Non-pigmented ciliary epithelial cell (primary cell): ENCODE results near the gene CD48.

Experiments used
- DNase-seq: peaks from one replicate; pipeline ENCODE4 v3.0.0-alpha.2; 2010; ENCODE audit warnings: low read depth

Gene CD48

DNA sequence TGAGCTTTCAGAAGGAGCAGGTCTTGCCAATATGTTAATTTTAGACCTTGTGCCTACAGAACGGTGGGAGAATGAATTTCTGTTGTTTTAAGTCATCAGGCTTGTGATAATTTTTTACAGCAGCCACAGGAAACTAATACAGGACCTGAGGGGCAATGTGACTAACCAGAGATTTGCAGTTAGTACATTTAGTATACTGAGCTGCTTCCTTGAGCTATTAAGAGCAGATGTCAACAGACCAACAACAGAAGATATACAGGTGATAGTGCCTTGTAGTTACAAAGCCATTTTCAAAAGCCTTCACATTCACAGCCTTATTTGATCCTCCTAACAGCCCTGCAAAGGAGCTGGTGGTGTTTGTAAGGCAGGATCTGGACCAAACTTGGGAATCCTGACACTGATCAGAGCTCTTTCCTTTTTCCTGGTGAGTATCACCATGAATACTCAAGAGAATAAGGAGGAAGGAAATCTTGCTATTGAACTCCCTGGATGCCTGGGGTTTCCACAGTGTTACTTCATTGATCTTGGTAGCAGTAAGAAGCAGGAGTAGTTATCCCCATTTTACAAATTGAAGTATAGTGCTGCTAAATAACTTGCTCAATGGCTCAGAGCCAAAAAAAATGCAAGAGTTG, 60.1 kb downstream of the CD48 start:
- no peak for DNase-seq

DNA sequence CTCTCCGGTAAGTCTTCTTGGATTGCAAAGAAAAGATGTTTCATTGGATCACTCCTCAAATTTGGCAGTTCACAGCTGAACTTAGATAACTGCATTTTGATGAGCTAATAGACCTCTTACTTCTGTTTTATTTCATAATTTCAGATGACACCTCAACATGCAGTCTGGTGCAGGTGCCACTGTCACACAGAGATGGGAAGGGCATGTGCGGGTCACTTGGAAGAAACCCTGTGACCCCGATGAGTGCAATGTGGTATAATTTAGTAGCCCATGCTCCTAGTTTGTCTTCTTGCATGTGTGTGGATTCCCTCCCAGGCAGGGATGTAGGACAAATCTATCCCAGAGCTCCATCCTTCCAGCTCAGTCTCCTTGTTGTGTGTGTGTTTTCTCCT, 64.3 kb downstream of the CD48 start:
- no peak for DNase-seq

DNA sequence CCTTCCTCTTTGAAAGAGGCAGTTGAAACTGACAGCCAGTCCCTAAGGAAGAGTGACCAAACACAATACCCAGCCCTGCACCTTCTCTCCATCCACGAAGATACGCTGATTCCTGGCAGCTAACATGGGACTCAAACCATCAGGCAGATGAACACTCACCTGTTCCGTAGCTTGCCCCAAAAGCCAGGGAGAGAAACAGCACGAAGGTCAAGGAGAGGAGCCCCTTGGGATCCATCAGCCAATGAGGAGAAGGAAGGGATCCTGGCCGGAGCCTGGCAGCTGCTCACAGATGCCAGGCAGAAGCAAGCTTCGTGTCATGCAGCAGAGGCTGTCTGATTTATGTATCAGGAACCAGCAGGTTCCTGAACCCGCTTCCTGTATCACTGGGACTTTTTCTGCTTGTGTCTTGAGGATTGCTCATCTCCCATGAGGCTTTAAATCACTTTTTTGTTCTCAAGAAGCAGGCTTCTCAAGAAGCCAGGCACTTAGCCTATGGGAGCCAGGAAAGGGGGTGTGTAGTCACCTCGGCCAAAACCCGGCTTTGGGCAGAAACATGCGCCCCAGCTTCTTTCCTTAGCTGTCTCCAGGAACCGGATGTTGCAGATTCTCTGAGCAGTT, 64.8 kb downstream of the CD48 start, which contains the start of gene SLAMF1:
Gene SLAMF1 (minus strand): TSS at position 334 of the 618 bp plus-strand sequence. CDS start 99 bp downstream, at position 235.
- no peak for DNase-seq

DNA sequence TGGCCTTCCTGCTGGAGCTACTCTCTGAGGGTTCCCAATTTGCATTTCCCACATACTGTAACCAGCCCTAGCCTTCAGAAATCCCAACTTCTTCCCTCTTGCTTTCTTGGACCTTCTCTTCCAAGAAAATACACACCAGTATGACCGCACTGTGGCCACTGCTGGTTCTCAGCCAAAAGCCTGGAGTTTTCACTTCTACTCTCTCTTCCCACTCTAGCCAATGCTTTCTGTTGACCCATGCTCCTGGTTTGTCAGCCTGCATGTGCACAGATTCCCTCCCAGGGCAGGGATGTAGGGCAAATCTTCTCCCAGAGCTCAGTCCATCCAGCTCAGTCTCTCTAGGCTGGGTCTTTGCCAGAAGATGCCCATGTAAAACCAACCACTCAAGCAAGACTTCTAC, 65.4 kb downstream of the CD48 start:
- DNase-seq = no peak

DNA sequence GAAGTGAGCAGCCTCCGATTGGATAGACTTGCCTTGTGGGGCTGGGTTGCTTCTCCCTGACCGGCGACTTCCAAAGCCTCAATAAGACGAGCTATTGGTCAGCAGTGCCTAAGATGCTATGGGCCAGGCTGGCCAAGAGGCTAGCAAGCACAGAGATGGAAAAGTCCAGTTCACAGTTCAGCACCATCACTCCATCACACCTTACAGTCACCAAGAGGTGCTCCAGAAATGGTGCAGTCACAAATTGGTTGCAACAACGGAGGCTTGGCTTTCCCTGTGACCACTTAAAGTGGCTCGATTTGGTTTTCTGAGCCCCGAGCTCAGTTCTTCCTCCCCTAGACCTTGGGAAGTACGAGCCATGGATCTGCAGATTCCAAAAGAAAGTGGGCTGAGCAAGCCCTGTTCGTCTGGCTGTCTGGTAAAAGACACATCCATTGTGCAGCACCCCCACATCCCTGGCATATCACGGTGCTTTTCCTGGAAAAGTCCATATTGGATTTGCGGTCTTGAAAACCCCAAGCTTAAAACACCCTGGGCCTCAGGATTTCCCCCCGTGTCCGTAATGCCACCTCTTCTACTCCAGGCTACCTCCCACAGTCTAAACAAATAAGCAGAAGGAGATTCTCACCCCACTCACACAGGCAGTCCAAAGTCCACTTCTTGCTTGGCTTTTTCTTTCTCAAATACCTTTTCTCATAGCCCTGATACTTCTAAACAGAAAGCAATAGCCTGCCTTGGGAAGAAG, 66.1 kb downstream of the CD48 start:
- no peak for DNase-seq

DNA sequence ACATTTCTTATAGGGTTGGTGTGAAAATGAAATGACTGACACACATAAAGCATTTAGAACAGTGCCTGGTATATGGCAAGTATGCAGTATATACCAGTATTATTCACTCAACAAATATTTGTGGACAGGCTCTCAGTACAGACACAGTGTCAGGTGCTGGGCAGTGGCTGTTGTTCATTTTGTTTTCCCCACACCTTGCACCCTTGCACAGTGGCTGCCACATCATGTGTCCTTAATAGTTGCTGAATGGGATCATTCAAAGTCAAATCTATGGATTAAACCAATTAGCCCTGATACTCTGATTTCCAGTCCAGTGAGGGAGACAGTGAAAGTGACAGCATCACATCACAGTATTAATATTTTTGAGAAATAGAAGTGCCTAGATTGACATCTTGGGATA, 67.2 kb downstream of the CD48 start:
- no peak for DNase-seq

DNA sequence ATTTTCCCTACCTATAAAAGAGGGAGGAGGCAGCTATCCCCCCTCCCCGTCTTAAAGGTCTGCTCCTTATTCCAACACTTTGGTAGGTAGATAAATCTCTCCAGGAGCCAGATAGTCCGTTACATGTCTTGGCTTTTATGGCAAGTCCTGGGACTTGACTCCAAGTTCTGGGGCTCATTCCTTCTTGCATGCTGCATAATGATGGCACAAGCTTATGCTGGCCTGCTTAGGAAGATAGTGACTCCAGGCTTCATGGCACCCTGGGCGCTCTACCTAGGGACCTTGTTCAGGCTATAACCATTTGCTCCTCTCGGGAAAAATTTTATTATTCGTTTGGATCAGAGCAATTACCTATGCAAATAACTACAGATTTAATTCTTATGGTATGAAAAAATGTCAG, 68.5 kb downstream of the CD48 start:
- no peak for DNase-seq

DNA sequence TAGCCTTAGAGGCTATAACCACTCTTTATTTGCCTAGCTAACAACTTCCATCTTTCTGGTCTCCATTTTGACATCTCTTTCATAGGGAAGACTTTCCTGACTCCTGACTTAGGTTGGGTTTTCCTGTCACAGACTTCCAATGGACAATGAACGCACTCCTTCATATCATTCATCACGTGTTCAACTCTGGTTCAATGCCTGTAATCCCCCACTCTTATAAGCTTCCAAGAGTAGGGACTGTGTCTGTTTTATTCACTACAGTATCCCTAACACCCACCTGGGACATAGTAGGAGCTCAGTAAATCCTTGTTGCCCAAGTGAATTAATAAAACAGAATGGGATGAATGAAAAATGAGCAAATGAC, 69.4 kb downstream of the CD48 start:
- no peak for DNase-seq

DNA sequence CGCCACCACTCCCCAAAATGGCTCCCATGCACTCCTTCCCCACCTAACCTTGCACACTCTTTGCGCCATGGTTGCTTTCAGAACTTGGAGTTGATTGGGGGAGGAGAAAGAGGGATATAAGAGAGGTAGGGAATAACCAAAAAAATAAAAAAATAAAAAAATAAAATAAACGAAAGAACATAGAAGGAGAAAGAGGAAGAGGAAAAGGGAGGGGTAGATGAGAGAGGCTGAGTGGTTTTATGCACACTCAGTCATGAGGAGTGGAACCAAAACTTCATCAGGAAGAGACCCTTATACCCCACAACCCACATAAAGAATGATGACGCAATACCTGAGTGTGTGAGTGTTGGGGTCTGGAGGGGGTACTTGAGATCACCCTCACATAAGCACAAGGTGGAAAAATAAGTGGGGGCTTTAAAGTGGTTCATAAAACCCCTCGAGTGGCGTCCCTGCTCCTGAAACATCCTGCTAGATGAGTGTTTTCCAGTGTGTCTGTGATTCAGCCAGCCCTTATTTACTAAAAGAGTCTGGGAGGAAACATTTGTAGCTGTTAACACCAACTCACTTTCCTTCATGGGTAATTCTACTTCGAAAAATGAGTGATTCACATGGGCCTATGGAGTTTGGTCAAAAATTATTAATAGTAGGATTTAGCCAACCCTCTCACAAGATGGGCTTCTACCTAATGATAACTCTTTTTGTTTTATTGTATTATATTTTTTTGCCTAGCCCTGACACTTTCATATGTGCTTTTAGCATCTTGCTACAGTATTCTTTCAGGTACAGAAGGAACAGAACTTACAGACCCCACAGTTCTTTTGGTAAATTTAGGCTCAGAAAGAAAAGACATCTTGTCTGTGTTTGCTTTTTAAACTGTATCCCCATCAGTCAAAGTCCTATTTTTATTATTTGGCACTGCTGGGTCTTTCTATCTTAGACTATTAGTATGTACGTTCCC, 70.0 kb downstream of the CD48 start:
- no peak for DNase-seq

DNA sequence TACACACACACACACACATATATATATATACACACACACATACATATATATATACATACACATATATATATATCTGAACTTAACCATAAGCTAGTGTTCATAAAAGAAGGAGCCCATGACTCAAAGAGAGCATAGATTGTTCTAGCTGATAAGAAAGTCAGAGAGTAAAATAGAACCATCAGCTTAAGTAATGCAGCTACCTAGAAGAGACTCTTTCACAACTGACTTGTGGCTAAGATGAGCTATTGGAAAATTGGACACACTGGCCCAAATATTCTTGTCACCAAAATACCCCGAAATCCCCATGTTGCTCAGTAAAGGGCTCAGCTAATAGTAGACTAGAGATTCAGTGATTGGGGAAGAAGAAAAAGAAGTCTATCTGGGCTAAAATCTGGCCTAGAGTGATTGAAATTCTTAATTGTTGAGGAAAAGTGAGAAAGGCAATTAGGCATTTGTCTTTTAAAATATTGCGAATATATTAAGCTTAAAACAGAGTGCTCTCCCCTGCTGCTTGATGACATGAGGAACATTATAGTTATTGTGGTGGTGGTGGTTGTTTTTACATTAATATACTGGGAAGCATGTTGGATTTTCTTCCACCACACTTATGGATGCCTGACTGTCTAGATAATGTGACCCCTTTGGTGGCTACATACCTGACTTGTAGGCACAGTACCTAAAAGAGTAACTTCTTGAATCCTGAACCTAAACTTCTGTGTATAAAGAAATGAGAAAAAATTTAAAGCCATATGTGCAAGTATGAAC, 71.1 kb downstream of the CD48 start:
- DNase-seq = no peak

DNA sequence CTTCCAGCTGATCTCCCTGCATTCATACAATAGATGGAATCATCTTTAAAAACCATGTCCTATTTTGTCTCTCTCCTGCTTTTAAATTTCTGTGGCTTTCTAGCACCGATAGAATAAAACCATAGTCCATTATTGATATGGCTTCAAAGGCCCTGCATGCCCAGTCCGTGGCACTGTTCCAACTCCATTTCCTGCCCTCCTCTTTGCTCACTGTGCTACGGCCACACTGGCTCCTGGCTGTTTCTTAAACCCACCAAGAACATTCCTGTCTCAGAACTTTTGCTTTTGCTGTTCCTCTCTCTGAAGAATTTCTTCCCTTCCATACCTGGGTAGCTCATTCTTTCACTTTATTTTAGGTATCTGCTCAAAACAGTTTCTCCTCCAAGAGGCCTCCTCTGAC, 72.0 kb downstream of the CD48 start:
- no peak for DNase-seq

DNA sequence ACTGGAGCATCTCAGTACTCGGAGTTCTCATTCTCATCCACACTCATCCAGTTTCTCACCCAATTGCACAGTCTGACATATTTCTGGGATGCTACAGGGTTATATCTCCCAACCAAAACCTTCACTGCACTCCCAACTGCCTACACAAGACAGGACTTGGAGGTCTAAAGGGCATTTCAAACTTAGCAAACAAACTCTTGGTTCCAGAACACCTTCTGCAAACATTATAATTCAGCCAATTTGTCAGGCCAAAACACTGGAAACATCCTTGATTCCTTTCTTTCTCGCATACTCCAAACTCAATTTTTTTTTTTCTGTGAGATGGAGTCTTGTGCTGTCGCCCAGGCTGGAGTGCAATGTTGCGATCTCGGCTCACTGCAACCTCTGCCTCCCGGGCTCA, 72.7 kb downstream of the CD48 start:
- no peak for DNase-seq

DNA sequence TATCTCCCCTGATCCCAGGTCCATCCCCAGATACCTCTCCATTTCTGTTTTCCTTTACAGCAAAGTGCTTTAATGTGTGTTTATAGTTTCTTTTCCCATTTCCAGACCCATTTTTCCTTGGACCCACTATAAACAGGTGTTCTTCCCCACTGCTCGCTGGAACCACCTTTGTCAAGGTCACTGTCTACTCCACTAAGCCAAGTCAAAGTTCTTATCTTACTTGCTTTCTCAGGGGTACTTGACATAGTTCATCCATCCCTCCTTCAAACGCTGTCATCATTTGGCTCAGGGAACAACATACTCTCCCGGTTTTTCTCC, 73.1 kb downstream of the CD48 start:
- no peak for DNase-seq

DNA sequence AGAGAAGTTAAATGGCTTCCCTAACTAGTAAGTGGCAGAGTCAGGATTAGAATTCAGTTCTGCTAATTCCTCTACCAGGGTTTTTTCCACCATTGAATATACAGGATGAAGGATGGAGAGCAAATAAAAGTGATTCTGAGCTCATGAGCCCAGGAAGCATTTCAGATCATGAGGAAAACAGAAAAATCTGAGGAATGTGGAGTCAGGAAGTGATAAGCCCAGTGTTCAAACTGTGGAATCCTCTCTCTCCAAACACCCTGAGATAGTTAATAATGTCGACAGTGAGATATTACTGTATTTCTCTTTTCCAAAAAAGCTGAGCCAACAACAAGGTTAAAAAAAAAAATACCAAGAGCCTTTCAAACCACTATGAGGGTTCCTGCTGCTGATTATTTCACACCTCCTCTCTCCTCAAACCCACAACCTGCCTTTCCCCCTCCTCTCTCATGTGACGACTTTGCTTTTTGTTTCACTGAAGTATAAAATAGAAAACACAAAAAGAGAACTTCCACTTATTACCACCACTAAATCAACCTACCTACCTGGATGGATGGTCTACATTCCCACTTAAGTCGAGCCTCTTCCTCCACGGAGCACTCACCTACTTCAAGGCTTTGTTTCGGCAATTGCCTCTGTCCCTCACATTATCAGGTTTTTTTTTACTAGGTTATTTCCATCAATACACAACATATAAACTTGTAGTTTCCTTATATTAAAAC, 73.6 kb downstream of the CD48 start:
- DNase-seq = no peak

DNA sequence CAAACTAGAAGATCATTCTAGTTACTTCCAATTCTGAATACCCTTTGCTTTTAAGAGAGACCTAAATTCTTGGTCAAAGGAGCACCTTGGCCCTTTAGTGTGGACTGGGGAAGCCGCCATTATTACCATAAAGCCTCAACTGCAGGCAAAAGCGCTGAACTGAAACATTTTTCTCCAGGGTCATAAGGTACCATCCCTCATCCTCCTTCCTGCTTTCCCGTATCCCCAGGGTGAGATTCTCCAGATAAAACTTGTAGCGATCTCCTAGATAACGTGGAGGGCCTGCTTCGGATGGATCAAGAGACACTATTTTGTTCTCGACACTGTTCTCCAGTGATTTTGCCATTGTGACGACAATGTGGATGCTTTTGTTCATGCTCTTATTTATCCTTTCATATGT, 74.6 kb downstream of the CD48 start:
- DNase-seq = no peak

DNA sequence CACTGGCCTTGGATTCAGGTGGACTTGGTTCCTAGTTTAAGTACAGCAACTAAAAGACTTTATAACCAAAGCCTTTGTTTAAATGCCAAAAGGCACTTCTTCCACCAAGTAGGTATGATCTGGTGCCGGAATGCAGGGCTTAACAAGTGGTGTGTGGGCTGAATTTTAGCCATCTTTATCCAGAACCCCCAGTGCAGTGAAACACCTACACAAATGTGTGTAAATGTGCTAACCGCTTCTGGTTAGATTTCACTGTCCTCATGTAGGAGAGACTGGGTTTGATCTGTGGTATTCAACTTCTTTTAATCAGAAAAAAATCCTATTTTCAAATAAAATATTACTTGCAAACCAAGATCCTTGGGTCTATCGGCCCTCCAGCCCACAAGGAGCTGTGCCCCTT, 75.1 kb downstream of the CD48 start:
- DNase-seq = no peak

DNA sequence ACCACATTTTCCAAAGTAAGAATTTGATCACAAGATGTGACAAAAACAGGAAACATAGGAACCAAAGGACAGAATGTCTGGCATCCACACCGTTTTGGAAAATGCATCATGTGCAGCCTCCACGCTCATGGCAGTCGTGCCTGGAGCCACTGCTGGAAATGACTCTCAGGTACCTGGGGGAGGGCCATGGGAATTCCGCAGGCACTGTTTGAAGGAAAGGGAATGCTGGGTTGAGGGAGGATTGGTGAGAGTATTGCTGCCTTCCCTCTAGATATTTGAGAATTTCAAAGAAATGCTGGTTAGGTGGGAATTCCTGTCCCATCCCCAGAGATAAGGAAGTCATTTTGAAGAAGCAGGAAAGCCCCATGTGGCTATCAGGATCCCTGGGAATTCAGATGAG, 75.5 kb downstream of the CD48 start:
- DNase-seq = no peak

DNA sequence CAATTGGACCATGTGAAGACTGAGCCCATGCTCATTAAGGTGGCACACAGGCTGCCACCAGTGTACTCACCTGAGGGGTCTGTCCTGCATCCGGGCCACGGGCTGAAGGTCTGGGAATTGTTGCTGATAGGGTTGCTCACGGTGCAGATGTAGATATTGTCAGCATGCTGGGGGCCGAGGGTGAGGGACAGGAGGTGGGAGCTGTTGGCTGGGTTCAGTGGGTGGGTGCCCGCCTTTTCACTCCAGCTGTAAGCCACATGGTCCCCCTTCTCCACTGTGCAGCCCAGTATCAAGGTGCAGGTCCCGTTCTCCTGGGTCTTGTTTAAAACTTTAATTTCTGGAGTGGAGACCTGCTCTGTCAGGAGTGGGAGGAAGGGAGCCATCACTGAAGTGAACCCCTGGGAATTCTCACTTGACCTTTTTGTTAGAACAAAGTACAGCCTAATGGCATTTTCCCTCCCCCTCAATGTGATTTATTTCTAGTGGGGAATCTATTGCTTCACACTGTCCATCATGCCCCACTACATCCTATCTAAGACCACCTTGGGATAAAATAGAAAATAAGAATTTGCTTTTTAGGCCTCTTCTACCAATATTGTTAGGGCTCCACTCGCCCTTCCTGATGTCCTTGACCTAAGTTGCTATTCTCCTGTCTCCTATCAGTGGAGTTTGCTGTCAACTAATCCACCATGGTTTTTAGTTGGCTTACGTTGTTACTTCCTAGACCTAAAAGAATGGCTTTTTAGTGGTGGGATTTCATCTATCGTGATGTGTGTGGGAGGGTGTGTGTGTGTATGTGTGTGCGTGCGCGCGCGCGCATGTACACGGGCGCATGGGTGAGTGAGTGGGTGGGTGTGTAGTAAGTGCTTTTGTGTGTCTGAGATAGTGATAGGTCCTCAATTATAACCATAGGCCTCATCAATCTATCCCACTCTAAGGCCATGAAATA, 76.8 kb downstream of the CD48 start:
- DNase-seq = no peak

DNA sequence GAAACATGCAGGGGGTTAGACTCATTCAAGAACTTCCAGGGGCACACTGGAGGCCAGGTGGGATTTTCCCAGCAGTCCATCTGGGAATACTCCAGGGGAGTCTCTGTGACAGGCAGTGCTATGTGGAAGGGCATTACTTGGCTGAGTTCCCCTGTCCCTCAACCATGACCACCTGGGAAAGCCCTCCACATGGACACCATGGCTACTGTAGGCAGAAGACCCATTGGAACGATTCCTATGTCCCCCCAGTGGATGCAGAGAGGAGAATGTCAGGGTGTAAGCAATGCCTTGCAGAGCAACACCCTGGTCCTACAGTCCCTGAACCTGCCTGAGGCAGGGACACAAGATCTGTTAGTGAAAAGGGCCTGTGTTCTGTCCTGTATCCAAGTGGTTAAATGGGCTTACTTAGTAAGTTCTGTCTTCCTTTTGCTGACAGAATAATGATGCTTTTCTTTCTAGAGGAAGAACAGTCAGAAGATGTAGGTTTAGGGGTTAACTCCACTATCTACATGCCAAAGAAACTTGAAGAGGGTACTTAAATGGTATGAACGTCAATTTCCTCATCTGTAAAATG, 78.2 kb downstream of the CD48 start:
- DNase-seq = no peak
